PFSK-1 (cell line): ENCODE data around the gene EP400.

Experiments used
- POLR2AphosphoS5 ChIP-seq: IDR thresholded peaks from 2 replicates; pipeline ENCODE4 v1.6.1; 2012; ENCODE audit warnings: low read depth, mild to moderate bottlenecking, control low read depth, low read length, moderate library complexity
- SIN3A ChIP-seq: IDR thresholded peaks from 2 replicates; pipeline ENCODE4 v1.6.1; 2012; ENCODE audit warnings: mild to moderate bottlenecking, low read length, moderate library complexity, borderline replicate concordance; ENCODE audit not compliant: insufficient read depth
- TAF1 ChIP-seq: IDR thresholded peaks from 2 replicates; pipeline ENCODE4 v1.6.1; 2012; ENCODE audit warnings: low read length, control low read depth, borderline replicate concordance; ENCODE audit not compliant: insufficient read depth

DNA sequence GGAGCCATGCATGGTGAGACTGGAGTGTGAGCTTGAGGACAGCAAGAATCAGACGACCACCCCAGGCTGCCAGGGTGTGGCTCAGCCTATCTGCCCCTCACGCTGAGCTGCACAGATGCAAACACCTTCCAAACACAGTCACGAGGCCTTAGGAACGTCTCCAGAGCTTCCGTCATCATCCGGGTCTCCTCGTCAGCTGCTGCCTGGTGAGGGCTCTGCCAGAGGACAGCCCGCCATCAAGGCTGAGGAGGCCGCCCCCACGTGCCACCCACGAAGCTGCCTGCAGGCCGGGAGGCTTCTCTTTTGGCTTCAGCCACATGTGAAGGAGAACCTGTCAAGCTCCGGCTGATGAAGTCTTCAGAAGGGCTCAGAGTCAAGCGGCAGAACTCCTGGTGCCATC, 180.9 kb downstream of the EP400 start:
- TF ChIP-seq POLR2AphosphoS5 (no peak), SIN3A (no peak), TAF1 (no peak)
